CD4-positive, CD25-positive, alpha-beta regulatory T cell (primary cell): ENCODE data around the gene PLD6. TPM values are rescaled to one million over a fixed set of nuclear protein-coding genes. Genes with fewer than 3 reads are reported as not detected.

Experiments used
- ATAC-seq, 2 donors: fragments of 150-1000 bp; cut with Tn5 transposase; one replicate each; pipeline ENCODE4 v1.10.0; 2021; ENCODE audit warnings: low read depth in 2 of 2, moderate number of reproducible peaks in 2 of 2, moderate library complexity in 1 of 2
- DNase-seq, 3 donors: peaks; one replicate each; pipeline versions ENCODE4 v3.0.0 to v3.0.0-alpha.2; 2012 to 2022; ENCODE audit warnings: mixed read lengths in 1 of 3
- H3K27ac ChIP-seq: one replicate; pipeline ENCODE4 v1.7.0; 2013; ENCODE audit warnings: mild to moderate bottlenecking, low read length; ENCODE audit not compliant: insufficient read depth, poor library complexity, severe bottlenecking
- H3K27me3 ChIP-seq: one replicate; pipeline ENCODE4 v1.7.0; 2013; ENCODE audit warnings: low read length; ENCODE audit not compliant: control insufficient read depth, insufficient read depth
- H3K36me3 ChIP-seq: one replicate; pipeline ENCODE4 v1.7.0; 2013; ENCODE audit warnings: mild to moderate bottlenecking, low read length, moderate library complexity; ENCODE audit not compliant: control insufficient read depth, insufficient read depth
- H3K4me1 ChIP-seq: 2 replicates; pipeline ENCODE4 v1.7.0; 2013; ENCODE audit warnings: mild to moderate bottlenecking, low read length; ENCODE audit not compliant: insufficient read depth, control insufficient read depth, poor library complexity, severe bottlenecking
- H3K4me3 ChIP-seq: one replicate; pipeline ENCODE4 v1.7.0; 2013; ENCODE audit warnings: low read depth, mild to moderate bottlenecking, low read length, moderate library complexity
- H3K9me3 ChIP-seq, 2 experiments: 1 replicate in 1 of 2; 2 replicates in 1 of 2; pipeline ENCODE4 v1.7.0; 2013; ENCODE audit warnings: low read length in 2 of 2, mild to moderate bottlenecking in 1 of 2, moderate library complexity in 1 of 2; ENCODE audit not compliant: control insufficient read depth in 2 of 2
- H3K27ac Mint-ChIP-seq, 3 donors: one replicate each; pipeline ENCODE4 v1.8.0; 2020 to 2022; ENCODE audit warnings: mild to moderate bottlenecking in 3 of 3, mixed read lengths in 3 of 3, moderate library complexity in 2 of 3
- H3K27me3 Mint-ChIP-seq: one replicate; pipeline ENCODE4 v1.8.0; 2022; ENCODE audit warnings: mild to moderate bottlenecking, mixed read lengths
- H3K36me3 Mint-ChIP-seq: one replicate; pipeline ENCODE4 v1.8.0; 2020; ENCODE audit warnings: mixed read lengths
- H3K4me1 Mint-ChIP-seq, 4 donors: one replicate each; pipeline ENCODE4 v1.8.0; 2020 to 2022; ENCODE audit warnings: mixed read lengths in 4 of 4, mild to moderate bottlenecking in 1 of 4
- H3K4me3 Mint-ChIP-seq, 4 donors: one replicate each; pipeline ENCODE4 v1.8.0; 2020 to 2022; ENCODE audit warnings: mild to moderate bottlenecking in 4 of 4, mixed read lengths in 4 of 4, moderate library complexity in 3 of 4
- H3K9me3 Mint-ChIP-seq, 7 donors: one replicate each; pipeline ENCODE4 v1.8.0; 2020 to 2022; ENCODE audit warnings: mixed read lengths in 7 of 7, mild to moderate bottlenecking in 3 of 7, moderate library complexity in 2 of 7
- polyA plus RNA-seq, 4 donors: library from polyadenylated mRNA; unstranded; fragments of 300-500 nt; fragmentation: Illumina TruSeq; gene quantifications; one replicate each; pipeline ENCODE4 v1.2.3, GENCODE V29; 2021
- total RNA-seq: library from RNA; stranded (reverse); gene quantifications from one replicate; pipeline ENCODE4 v1.2.3, GENCODE V29; 2022

PLD6 gene
- total and polyA plus RNA-seq, 5 donors from 2014 or later = 8.9 to 19.3 (median 14.8) TPM

- DNase-seq (no peak), ATAC-seq (no peak)
- H3K27me3 Mint-ChIP-seq = no peaks in the 10 kb centered on the region
- Histone ChIP-seq H3K27me3 (no peaks in the 10 kb centered on the region), H3K9me3 (no peaks in the 10 kb centered on the region), H3K4me1 (no peaks in the 10 kb centered on the region), H3K4me3 (no peak overlapping the region), H3K27ac (no peak overlapping the region), H3K36me3 (peaks cover 69% of the 10 kb centered on the region)
- no peaks in the 10 kb centered on the region for H3K4me1 Mint-ChIP-seq
- no peak overlapping the region for H3K4me3 Mint-ChIP-seq
- no peaks in the 10 kb centered on the region for H3K9me3 Mint-ChIP-seq
- H3K27ac Mint-ChIP-seq = no peak overlapping the region
- peaks cover 30% of the 10 kb centered on the region for H3K36me3 Mint-ChIP-seq
These were observed 8.7 kb upstream of the PLD6 start for GRCh38 chr17:17214646-17215436.

GRCh38 chr17:17213775-17214174 is 7.6 kb upstream of the PLD6 start:
- H3K27me3 Mint-ChIP-seq = no peaks in the 10 kb centered on the region
- no peak overlapping the region for H3K4me3 ChIP-seq
- ATAC-seq (no peak), DNase-seq (no peak)
- H3K9me3 ChIP-seq = no peaks in the 10 kb centered on the region
- peaks cover 60% of the 10 kb centered on the region for H3K36me3 ChIP-seq
- no peak overlapping the region for H3K27ac ChIP-seq
- no peaks in the 10 kb centered on the region for H3K27me3 ChIP-seq
- no peaks in the 10 kb centered on the region for H3K9me3 Mint-ChIP-seq
- H3K36me3 Mint-ChIP-seq = peaks cover 30% of the 10 kb centered on the region
- no peak overlapping the region for H3K4me3 Mint-ChIP-seq
- no peak overlapping the region for H3K27ac Mint-ChIP-seq
- no peaks in the 10 kb centered on the region for H3K4me1 Mint-ChIP-seq
- no peaks in the 10 kb centered on the region for H3K4me1 ChIP-seq

GRCh38 chr17:17207998-17208397 is 1.9 kb upstream of the PLD6 start:
- Mint-ChIP-seq H3K4me1 (peaks cover 0 to 32% (median 16%) of the 10 kb centered on the region in 4 donors), H3K9me3 (peaks cover 0 to 2% (median 0%) of the 10 kb centered on the region in 7 donors), H3K27me3 (no peaks in the 10 kb centered on the region), H3K27ac (peak overlapping the region in 1 of 3 donors; percentile 78), H3K36me3 (peaks cover 4% of the 10 kb centered on the region), H3K4me3 (peak overlapping the region in 1 of 4 donors; percentile 60)
- peaks cover 26% of the 10 kb centered on the region for H3K4me1 ChIP-seq
- H3K36me3 ChIP-seq = peaks cover 9% of the 10 kb centered on the region
- DNase-seq (peak in 1 of 3 donors; percentile 16), ATAC-seq (no peak)
- no peak overlapping the region for H3K27ac ChIP-seq
- no peak overlapping the region for H3K4me3 ChIP-seq
- H3K9me3 ChIP-seq = no peaks in the 10 kb centered on the region
- no peaks in the 10 kb centered on the region for H3K27me3 ChIP-seq

GRCh38 chr17:17206913-17207335 is 791 bp upstream of the PLD6 start:
- Histone ChIP-seq H3K4me3 (no peak overlapping the region), H3K27me3 (no peaks in the 10 kb centered on the region), H3K9me3 (no peaks in the 10 kb centered on the region), H3K4me1 (peaks cover 26% of the 10 kb centered on the region), H3K27ac (peak overlapping the region; percentile 76), H3K36me3 (peaks cover 15% of the 10 kb centered on the region)
- Mint-ChIP-seq H3K27ac (peak overlapping the region; percentile 78 to 91 (median 82)), H3K4me1 (peaks cover 0 to 39% (median 16%) of the 10 kb centered on the region in 4 donors), H3K4me3 (peak overlapping the region; percentile 74 to 82 (median 78)), H3K9me3 (peaks cover 0 to 2% (median 0%) of the 10 kb centered on the region in 7 donors), H3K27me3 (no peaks in the 10 kb centered on the region), H3K36me3 (peaks cover 6% of the 10 kb centered on the region)
- DNase-seq (no peak), ATAC-seq (no peak)

GRCh38 chr17:17205368-17206123 is 587 bp downstream of the PLD6 start:
- Histone ChIP-seq H3K27me3 (no peaks in the 10 kb centered on the region), H3K9me3 (no peaks in the 10 kb centered on the region), H3K27ac (peak overlapping the region; percentile 76), H3K4me3 (peak overlapping the region; percentile 59), H3K36me3 (peaks cover 14% of the 10 kb centered on the region), H3K4me1 (peaks cover 26% of the 10 kb centered on the region)
- ATAC-seq (peak; percentile 41 to 45), DNase-seq (peak; percentile 35 to 68 (median 44))
- peak overlapping the region; percentile 89 to 96 (median 94) for H3K4me3 Mint-ChIP-seq
- no peaks in the 10 kb centered on the region for H3K27me3 Mint-ChIP-seq
- peaks cover 12% of the 10 kb centered on the region for H3K36me3 Mint-ChIP-seq
- peaks cover 0 to 39% (median 17%) of the 10 kb centered on the region in 4 donors for H3K4me1 Mint-ChIP-seq
- H3K27ac Mint-ChIP-seq = peak overlapping the region; percentile 66 to 93 (median 91)
- peaks cover 0 to 2% (median 0%) of the 10 kb centered on the region in 7 donors for H3K9me3 Mint-ChIP-seq

GRCh38 chr17:17204635-17205231 is 1.4 kb downstream of the PLD6 start:
- Mint-ChIP-seq H3K36me3 (peaks cover 19% of the 10 kb centered on the region), H3K4me3 (peak overlapping the region; percentile 89 to 96 (median 94)), H3K4me1 (peaks cover 0 to 39% (median 20%) of the 10 kb centered on the region in 4 donors), H3K27ac (peak overlapping the region; percentile 66 to 91 (median 86)), H3K27me3 (no peaks in the 10 kb centered on the region), H3K9me3 (peaks cover 0 to 2% (median 0%) of the 10 kb centered on the region in 7 donors)
- no peaks in the 10 kb centered on the region for H3K27me3 ChIP-seq
- DNase-seq (no peak), ATAC-seq (no peak)
- peaks cover 26% of the 10 kb centered on the region for H3K4me1 ChIP-seq
- no peaks in the 10 kb centered on the region for H3K9me3 ChIP-seq
- H3K27ac ChIP-seq = peak overlapping the region; percentile 76
- H3K4me3 ChIP-seq = peak overlapping the region; percentile 59
- peaks cover 16% of the 10 kb centered on the region for H3K36me3 ChIP-seq

GRCh38 chr17:17204041-17204591 is 2.0 kb downstream of the PLD6 start:
- H3K4me1 Mint-ChIP-seq = peaks cover 0 to 39% (median 20%) of the 10 kb centered on the region in 4 donors
- peak overlapping the region; percentile 57 to 91 (median 86) for H3K27ac Mint-ChIP-seq
- DNase-seq (no peak), ATAC-seq (no peak)
- H3K4me3 Mint-ChIP-seq = peak overlapping the region; percentile 89 to 96 (median 94)
- peaks cover 16% of the 10 kb centered on the region for H3K36me3 ChIP-seq
- H3K4me1 ChIP-seq = peaks cover 26% of the 10 kb centered on the region
- peak overlapping the region; percentile 76 for H3K27ac ChIP-seq
- no peaks in the 10 kb centered on the region for H3K27me3 ChIP-seq
- H3K4me3 ChIP-seq = peak overlapping the region; percentile 53
- H3K9me3 Mint-ChIP-seq = peaks cover 0 to 2% (median 0%) of the 10 kb centered on the region in 7 donors
- H3K27me3 Mint-ChIP-seq = no peaks in the 10 kb centered on the region
- peaks cover 19% of the 10 kb centered on the region for H3K36me3 Mint-ChIP-seq
- H3K9me3 ChIP-seq = no peaks in the 10 kb centered on the region
